Chondrocyte (in vitro differentiated cells): ENCODE results near the gene PRKAG2. TPM values are rescaled to one million over a fixed set of nuclear protein-coding genes. Genes with fewer than 3 reads are reported as not detected.

Experiments used
- DNase-seq: peaks from one replicate; pipeline ENCODE4 v3.0.0; 2021; ENCODE audit warnings: mixed read lengths, low spot score
- H3K27ac Mint-ChIP-seq: one replicate; pipeline ENCODE4 v1.8.0; 2021; ENCODE audit warnings: mild to moderate bottlenecking, moderate library complexity, mixed read lengths; ENCODE audit not compliant: unreplicated experiment
- H3K27me3 Mint-ChIP-seq: 2 replicates; pipeline ENCODE4 v1.8.0; 2021; ENCODE audit warnings: low read depth, mixed read lengths
- H3K36me3 Mint-ChIP-seq: 2 replicates; pipeline ENCODE4 v1.8.0; 2021; ENCODE audit warnings: low read depth, mixed read lengths
- H3K4me1 Mint-ChIP-seq: 2 replicates; pipeline ENCODE4 v1.8.0; 2021; ENCODE audit warnings: low read depth, mild to moderate bottlenecking, mixed read lengths
- H3K4me3 Mint-ChIP-seq: one replicate; pipeline ENCODE4 v1.8.0; 2021; ENCODE audit warnings: mild to moderate bottlenecking, moderate library complexity, mixed read lengths; ENCODE audit not compliant: unreplicated experiment
- H3K9me3 Mint-ChIP-seq: 2 replicates; pipeline ENCODE4 v1.8.0; 2021; ENCODE audit warnings: low read depth, mixed read lengths
- CTCF ChIP-seq: fragments of 200-600 bp; sonication (generic); IDR thresholded peaks from 2 replicates; pipeline ENCODE4 v1.5.0; 2021; ENCODE audit warnings: antibody characterized with exemption, mild to moderate bottlenecking, moderate library complexity
- total RNA-seq: library from RNA; stranded (reverse); gene quantifications from 3 replicates; pipeline ENCODE4 v1.2.1, GENCODE V29; 2021

PRKAG2 gene
- total RNA-seq, 1 donor from 2014 or later = 35.4 TPM

- no peak overlapping the region for H3K27ac Mint-ChIP-seq
- H3K4me3 Mint-ChIP-seq = no peak overlapping the region
- TF ChIP-seq CTCF = no peak
- H3K36me3 Mint-ChIP-seq = peaks cover 1% of the 10 kb centered on the region
- H3K9me3 Mint-ChIP-seq = no peaks in the 10 kb centered on the region
- DNase-seq = peak; percentile 71
- H3K4me1 Mint-ChIP-seq = peaks cover 5% of the 10 kb centered on the region
- H3K27me3 Mint-ChIP-seq = peaks cover 33% of the 10 kb centered on the region
These were observed 58.8 kb downstream of the PRKAG2 start for GRCh38 chr7:151817981-151818673.

- Mint-ChIP-seq H3K36me3 (peaks cover 1% of the 10 kb centered on the region), H3K27ac (no peak overlapping the region), H3K4me1 (peaks cover 5% of the 10 kb centered on the region), H3K9me3 (no peaks in the 10 kb centered on the region), H3K4me3 (no peak overlapping the region), H3K27me3 (peaks cover 34% of the 10 kb centered on the region)
- TF ChIP-seq CTCF = no peak
- DNase-seq = peak; percentile 46
These were observed 59.6 kb downstream of the PRKAG2 start for GRCh38 chr7:151817315-151817690.

GRCh38 chr7:151816562-151817314 lies 60.2 kb downstream of the PRKAG2 start:
- peaks cover 1% of the 10 kb centered on the region for H3K36me3 Mint-ChIP-seq
- H3K4me3 Mint-ChIP-seq = no peak overlapping the region
- peak; percentile 37 for DNase-seq
- peaks cover 5% of the 10 kb centered on the region for H3K4me1 Mint-ChIP-seq
- no peak for TF ChIP-seq CTCF
- no peak overlapping the region for H3K27ac Mint-ChIP-seq
- peaks cover 37% of the 10 kb centered on the region for H3K27me3 Mint-ChIP-seq
- no peaks in the 10 kb centered on the region for H3K9me3 Mint-ChIP-seq

GRCh38 chr7:151815419-151815818 lies 61.5 kb downstream of the PRKAG2 start:
- no peaks in the 10 kb centered on the region for H3K9me3 Mint-ChIP-seq
- peaks cover 42% of the 10 kb centered on the region for H3K27me3 Mint-ChIP-seq
- no peak overlapping the region for H3K27ac Mint-ChIP-seq
- H3K36me3 Mint-ChIP-seq = peaks cover 1% of the 10 kb centered on the region
- no peak overlapping the region for H3K4me3 Mint-ChIP-seq
- DNase-seq = peak; percentile 49
- TF ChIP-seq CTCF = no peak
- H3K4me1 Mint-ChIP-seq = peaks cover 5% of the 10 kb centered on the region

- Mint-ChIP-seq H3K4me3 (no peak overlapping the region), H3K4me1 (peaks cover 5% of the 10 kb centered on the region), H3K9me3 (no peaks in the 10 kb centered on the region), H3K27ac (no peak overlapping the region), H3K27me3 (peaks cover 43% of the 10 kb centered on the region), H3K36me3 (peaks cover 1% of the 10 kb centered on the region)
- no peak for TF ChIP-seq CTCF
- DNase-seq = peak; percentile 81
These were observed 62.4 kb downstream of the PRKAG2 start for GRCh38 chr7:151814400-151815009.
